Stimulated activated CD8-positive, alpha-beta memory T cell treated with anti-CD3 and anti-CD28 coated beads, Interleukin-2, amount 100 ng/mL, for 48 hours (primary cell): Measurements from ENCODE around the gene CDC34.

Experiments used
- DNase-seq, 2 donors: peaks; one replicate each; pipeline ENCODE4 v3.0.0-alpha.2; 2020; ENCODE audit warnings: low read depth in 2 of 2

Gene CDC34

GRCh38 chr19:519449-519865 lies 12.1 kb upstream of the CDC34 start:
- DNase-seq = no peak

- no peak for DNase-seq
Measured at GRCh38 chr19:522726-523125, 8.8 kb upstream of the CDC34 start.

- no peak for DNase-seq
Measured at GRCh38 chr19:524062-524674, 7.4 kb upstream of the CDC34 start.

GRCh38 chr19:525029-525428 lies 6.5 kb upstream of the CDC34 start:
- DNase-seq = no peak

GRCh38 chr19:525857-526419 lies 5.6 kb upstream of the CDC34 start:
- no peak for DNase-seq

- DNase-seq = no peak
Measured at GRCh38 chr19:530134-531008, 1.2 kb upstream of the CDC34 start.

- DNase-seq = peak; percentile 80 to 82
Measured at GRCh38 chr19:531009-531752, 379 bp upstream of the CDC34 start.

GRCh38 chr19:532561-533363 lies 1.2 kb downstream of the CDC34 start:
- no peak for DNase-seq

- DNase-seq = no peak
Measured at GRCh38 chr19:533364-534058, 2.0 kb downstream of the CDC34 start.

GRCh38 chr19:534088-534487 lies 2.5 kb downstream of the CDC34 start:
- no peak for DNase-seq

GRCh38 chr19:535017-535835 lies 3.7 kb downstream of the CDC34 start:
- DNase-seq = no peak

GRCh38 chr19:536031-536880 lies 4.7 kb downstream of the CDC34 start:
- no peak for DNase-seq

- DNase-seq = no peak
Measured at GRCh38 chr19:536881-537404, 5.4 kb downstream of the CDC34 start.

- DNase-seq = no peak
Measured at GRCh38 chr19:538641-539428, 7.3 kb downstream of the CDC34 start.

- no peak for DNase-seq
Measured at GRCh38 chr19:539429-540030, 8.0 kb downstream of the CDC34 start.

- DNase-seq = no peak
Measured at GRCh38 chr19:540867-541637, 9.5 kb downstream of the CDC34 start.

- DNase-seq = no peak
Measured at GRCh38 chr19:541699-542098, 10.1 kb downstream of the CDC34 start.
